HG03520 (cell line): ENCODE data around the gene TEKTIP1.
"Not testable (repeated sequence)": the region's sequence is repeated elsewhere in the genome, so short reads cannot be mapped to it uniquely, and the experiment has no call there.

Experiments
- ATAC-seq: cut with Tn5 transposase; IDR thresholded peaks from one replicate; pipeline ENCODE4 v1.9.1; 2021; ENCODE audit warnings: mild to moderate bottlenecking, moderate library complexity; ENCODE audit not compliant: unreplicated experiment

Gene TEKTIP1

DNA sequence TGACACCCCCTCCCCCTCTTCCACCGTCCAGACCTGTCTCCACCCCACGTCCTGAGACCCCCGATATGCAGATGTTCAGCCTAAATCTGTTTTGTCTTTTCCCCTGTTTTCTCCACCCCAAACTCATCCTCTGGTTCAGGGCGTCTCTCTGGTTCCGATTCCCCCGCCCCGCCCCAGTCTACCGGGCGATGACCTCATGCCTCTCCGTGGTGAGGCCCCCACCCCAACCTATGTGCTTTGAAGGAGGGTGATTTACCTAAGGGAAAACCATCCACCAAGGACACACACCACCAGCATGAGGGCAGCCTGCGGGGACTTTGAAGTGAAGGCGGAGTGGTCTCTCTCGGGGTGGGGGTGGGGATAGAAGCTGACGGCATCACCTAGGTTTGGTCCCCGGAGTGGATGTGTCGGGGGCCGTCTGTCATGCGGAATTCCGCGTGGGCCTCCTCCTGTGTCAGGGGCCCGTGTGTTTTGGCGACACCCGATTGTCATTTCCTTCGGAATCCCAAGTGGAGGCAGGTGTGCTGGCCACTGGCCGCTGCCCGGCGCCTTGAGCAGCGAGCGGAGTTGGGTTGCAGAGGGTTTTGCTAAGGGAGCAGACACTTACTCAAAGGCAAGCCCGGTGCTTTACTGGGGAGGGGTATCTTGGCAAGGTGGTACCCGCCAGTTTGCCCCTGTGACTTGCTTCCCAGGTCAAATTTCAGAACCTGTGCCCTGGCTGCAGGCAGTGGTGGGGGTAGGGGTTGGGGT lies 31.4 kb upstream of the TEKTIP1 start:
- ATAC-seq: no peak

DNA sequence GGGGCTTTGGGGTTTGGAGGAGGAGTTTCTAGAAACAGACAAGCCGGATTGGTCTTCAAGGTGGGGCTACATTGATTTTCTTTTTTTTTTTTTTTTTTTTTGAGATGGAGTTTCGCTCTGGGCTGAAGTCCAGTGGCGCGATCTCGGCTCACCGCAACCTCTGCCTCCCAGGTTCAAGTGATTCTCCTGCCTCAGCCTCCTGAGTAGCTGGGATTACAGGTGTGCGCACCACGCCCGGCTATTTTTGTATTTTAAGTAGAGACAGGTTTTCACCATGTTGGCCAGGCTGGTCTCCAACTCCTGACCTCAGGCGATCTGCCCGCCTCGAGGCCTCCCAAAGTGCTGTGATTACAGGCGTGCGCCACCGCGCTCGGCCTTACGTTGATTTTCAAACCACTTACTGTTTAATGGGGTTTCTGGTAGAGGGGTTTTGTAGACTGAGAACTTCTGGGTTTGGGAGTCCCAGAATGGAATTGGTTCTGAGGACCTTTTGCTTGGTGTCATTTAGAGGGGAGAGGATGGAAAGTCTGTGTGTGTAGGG lies 30.8 kb upstream of the TEKTIP1 start:
- not testable (repeated sequence) for ATAC-seq

DNA sequence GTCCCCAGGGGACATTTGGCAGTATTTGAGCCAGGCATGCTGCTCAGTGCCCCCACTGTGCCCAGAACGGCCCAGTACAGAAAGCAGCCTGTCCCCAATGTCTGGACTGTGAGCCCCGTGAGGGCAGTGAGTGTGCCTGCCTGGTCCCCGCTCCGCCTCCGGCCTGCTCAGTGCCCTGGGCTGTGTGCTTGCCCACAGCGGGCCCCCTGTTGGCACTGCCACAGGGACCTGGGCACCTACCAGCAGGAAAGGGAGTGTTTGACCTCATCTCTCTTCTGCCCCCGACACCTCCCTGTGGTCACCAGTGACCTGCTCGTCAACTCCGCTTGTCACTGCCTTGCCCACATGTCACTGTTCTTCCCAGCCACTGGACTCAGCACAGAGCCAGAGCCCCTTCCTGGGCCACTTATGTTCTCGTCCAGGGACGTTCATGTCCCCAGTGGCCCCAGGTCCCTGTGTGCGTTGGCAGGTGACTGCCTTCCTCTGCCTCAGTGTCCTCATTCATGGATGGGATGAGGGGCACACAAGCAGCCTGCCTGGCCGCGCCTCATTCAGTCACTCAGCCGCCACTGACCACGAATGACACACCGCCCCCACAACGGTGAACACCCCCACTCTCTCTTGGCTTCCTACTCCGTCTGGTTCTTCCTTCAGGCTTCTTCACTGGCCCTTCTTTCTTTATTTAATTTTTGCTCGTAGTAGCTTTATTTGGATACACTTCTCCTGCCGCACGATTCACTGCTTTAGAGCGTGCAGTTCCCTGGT lies 30.0 kb upstream of the TEKTIP1 start:
- ATAC-seq: no peak

DNA sequence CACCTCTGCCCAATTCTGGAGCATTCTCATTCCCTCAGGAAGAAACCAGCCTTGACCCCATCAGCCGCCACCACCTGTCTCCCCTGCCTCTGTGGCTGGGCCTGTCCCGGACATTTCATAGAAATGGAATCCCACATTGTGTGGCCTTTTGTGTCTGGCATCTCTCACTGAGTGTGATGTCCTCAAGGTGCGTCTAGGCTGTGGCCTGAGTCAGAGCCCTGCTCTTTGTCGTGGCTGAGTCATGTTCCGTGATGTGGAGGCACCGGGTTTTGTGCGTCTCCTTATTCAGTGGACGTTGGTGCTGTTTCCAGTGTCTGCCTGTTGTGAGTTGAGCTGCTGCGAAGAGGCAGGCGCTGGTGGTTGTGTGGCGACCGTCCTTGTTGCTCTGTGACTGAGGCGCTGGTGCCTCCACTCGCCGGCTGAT lies 29.4 kb upstream of the TEKTIP1 start:
- ATAC-seq: no peak

DNA sequence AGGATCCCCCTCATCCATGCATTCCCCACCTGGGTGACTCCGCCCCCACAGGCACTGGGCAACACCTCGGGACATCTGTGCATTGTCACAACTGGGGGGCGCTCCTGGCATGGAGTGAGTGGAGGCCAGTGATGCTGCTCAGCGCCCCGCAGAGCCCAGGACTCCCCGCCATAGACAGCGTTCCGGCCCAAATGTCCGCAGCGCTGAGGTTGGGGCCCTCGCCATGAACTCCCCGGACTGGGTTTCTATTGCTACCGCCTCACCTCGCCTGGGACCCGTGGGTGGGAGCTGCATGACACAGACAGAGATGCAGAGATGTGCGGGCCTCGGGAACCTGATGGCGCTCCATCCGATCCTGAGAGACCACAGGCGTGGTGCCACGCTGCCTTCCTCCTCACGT lies 28.2 kb upstream of the TEKTIP1 start:
- no peak for ATAC-seq

DNA sequence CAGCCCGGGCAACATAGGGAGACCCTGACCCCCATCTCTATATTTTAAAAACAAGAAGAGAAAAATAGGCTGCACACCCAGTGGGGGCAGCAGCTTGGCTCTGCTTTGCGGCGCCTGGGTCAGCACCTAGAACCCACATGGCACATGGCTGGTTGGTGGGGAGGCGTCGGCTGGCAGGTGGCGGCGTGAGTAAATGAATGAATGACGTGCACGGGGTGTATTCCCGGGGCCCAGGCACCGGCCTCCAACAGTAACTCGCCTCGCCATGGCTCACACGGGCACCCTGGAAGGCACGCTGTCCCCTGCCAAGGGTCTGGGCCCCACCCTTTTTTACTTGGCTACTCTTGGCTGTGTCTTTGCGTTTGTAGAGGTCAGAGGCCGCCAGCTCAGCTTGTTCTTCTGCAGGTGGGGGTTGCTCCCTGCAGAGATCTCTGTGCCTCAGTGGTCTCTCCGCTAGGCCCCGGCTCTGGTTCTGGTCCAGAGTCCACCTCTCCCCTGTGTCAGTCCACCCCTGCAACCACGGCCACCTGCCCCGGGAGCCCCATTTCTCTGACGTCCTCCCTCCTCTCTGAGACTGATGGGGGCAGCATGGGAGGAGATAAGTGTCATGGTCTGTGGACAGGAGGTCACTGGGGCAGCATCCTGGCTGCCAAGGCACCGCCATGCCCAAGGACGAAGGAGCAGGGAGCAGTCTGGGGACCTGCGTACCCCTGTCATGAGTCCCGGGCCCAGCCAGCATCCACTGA lies 27.3 kb upstream of the TEKTIP1 start:
- ATAC-seq: no peak

DNA sequence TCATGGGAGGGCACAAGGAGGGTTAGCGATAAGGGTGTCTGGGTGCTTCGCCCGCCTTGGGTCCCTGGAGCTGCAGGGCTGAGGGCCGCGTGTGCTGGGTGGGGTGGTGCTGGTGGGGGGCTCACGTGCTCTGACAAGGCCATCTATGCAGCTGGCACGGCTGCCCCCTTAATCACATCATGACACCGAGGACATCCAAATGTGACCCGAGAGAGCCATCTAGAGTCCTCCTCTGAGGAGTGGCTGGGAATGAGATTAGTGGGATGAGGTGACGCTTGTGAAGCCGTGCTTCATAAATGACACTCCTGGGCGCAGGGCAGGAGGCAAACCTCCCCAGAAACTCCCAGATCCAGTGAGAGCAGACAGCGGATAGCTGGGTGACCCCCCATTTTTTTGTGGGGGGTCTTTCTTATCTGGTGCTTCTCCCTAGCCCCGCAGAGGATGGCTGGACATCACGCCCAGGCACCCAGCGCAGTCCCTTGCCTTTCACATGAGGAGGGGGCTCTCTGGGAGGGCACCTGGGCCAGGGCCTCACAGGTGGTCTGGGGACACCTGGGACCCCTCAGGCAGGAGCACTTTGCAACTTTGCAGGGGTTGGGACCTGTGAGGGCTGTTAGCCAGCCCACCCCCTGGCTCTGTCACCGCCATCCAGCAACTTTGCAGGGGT lies 26.3 kb upstream of the TEKTIP1 start:
- no peak for ATAC-seq

DNA sequence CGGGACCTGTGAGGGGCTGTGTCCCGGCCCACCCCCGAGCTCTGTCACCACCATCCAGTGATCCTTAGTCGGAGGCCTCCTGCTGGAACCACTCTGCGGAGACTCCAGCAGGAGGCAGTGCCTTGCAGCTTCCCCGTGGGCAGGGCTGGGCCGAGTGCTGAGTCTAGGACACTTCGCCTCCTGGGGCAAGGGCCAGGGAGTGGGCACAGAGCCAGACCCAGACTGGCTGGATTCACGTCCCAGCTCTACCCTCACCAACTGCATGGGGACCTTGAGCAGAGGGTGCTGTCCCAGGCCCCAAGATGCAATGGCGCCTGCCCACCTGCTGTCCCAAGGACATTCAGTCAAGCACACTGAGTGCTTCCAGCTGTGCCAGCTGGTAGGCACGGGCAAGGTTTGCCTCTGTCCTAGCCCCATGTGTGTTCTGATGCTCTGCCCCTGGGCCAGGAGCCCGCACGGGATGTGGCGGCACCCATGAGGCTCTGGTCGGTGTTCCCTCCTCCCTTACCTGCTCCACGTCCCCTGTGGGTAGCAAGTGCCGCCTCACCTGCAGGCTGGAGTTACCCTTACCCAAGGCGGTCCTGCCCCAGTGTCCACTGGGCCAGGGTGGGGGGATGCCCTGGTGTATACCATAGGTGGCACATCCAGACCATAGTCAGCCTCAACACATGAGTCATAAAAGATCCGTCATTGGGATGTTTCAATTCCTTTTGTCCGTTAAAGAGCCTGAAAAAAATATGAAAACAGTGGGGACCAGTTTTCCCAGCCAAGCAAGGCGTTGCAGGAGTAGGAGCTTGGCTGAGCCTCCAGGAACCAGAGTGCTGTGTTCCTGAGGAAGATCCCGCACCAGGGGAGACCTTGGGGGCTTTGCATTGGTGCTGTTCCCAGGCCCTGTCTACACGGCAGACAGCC lies 25.5 kb upstream of the TEKTIP1 start:
- ATAC-seq: no peak

DNA sequence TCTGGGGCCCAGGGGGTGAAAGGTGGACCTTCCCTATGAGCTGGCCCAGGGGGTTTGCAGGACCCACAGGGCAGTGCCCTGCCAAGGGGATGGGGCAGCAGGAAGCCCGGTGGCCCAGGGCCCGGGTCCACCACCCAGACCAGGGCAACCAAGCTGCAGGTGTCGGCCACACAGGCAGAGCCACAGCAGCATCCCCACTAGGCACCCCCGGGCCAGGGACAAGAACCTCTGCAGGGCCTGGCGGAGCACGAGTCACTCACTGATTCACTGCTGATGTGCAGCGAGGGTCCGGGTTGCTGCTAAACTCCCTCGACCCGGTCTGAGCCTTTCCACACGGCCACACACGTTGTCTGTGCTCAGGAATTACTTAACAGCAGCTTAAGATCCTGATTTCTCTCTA lies 24.0 kb upstream of the TEKTIP1 start:
- ATAC-seq: no peak

DNA sequence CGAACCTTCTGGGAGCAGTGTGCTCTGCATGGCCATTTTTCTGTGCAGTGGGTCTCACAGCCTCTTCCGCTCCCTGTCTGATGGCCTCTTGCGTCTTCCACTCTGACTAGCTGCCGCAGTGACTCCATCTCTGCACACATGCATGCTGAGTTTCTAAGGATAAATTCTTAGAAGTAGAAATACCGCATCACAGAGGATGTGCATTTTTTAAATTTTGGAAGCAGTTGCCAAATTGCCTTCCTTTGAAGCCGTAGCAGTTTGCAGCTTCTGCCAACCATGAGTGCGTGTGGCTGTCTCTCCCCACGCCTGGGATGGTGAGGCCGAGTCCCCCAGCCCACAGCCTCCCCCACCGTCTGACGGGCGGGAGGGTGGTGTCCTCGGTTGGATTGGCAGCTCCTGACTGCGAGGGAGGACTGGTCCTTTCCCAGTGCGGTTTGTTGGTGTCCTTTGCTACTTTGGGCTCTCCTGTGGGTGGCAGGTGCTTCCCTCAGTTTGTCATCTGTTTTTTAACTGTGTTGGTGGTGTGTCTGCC lies 23.0 kb upstream of the TEKTIP1 start:
- ATAC-seq: no peak

DNA sequence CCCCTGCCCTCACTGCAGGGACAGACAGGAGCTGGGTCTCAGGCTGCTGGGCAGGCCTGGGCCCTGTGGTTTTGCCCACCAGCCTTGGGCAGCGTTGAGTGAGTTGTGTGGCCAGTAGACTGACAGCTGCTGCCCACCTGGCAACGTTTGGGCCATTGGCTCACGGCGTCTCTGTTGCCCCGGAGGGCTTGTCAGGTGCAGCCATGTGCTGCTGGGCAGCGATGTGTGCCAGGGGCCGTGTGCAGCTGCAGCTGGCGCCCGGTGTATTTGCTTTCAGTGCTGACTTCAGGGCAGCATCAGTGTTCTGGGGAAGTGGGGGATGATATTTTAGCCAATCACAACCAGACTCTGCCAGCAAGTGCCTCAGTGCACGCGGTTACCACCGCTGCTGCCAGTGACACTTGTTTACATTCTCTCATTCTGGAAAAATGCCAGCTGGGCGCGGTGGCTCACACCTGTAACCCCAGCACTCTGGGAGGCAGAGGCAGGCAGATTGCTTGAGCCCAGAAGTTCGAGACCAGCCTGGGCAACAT lies 22.2 kb upstream of the TEKTIP1 start:
- no peak for ATAC-seq

DNA sequence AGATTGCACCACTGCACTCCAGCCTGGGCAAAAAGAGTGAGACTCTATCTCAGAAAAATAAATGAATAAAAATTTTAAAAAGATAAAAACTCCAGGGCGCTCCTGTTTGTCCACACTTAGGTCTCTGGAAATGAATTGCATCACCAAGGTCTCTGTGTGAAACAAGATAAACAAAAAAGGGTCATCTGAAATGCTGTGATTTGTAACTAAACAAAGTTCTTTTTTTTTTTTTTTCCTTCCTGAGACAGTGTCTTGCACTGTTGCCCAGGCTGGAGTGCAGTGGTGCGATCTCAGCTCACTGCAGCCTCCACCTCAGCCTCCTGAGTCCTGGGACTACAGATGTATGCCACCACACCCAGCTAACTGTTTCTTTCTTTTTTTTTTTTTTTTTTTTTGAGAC lies 21.3 kb upstream of the TEKTIP1 start:
- ATAC-seq: no peak

DNA sequence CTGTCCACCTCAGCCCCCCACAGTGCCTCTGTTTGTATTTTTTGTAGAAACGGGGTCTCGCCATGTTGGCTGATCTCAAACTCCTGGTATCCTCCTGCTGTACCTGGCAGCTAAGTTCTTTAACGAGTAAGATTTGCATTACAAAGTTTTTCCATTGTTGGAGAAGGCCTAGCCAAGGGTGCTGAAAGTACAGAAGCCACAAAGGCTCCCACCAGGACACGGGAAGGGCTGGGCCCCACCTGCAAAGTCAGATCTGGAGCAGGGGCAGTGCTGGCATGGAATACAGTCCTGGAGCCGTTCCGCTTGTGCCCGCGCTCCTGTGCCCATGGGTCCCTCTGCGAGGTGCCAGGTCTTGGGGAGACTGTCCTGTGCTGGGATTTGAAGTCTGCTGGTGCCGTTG lies 20.7 kb upstream of the TEKTIP1 start:
- no peak for ATAC-seq

DNA sequence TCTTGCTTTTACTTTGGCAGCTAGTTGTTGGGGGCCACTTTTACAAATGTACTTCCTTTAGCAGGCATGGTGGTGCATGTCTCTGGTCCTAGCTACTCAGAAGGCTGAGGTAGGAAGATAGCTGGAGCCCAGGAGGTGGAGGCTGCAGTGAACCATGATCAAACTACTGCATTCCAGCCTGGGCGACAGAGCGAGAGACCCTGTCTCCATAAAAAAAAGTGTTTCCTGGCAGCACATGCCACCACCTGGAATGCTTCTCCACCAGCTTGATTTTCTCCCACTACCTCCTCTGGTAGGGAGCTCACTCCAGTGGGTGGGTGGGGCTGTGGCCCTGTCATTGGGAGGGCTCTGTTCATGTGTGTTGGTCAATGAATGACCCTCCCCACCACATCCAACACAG lies 20.3 kb upstream of the TEKTIP1 start:
- ATAC-seq: no peak

DNA sequence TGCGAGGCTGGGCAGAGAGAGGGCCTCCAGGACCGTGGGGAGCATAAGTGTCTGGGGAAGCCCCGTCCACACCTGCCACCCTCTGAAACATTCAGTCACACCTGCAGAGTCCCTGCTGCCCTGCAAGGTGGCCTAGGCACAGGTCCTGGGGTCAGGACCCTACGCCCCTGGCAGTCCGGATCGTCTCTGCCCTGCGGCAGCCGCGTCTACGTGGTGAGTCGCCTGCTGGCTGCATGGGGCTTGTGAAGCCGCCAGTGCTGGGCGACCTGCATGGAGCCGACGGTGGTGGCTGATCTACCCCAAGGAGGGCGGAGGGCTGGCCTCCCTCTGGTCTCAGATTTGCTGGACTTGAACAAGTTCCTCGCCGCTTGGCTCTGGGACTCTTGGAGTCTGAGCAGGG lies 19.8 kb upstream of the TEKTIP1 start:
- no peak for ATAC-seq

DNA sequence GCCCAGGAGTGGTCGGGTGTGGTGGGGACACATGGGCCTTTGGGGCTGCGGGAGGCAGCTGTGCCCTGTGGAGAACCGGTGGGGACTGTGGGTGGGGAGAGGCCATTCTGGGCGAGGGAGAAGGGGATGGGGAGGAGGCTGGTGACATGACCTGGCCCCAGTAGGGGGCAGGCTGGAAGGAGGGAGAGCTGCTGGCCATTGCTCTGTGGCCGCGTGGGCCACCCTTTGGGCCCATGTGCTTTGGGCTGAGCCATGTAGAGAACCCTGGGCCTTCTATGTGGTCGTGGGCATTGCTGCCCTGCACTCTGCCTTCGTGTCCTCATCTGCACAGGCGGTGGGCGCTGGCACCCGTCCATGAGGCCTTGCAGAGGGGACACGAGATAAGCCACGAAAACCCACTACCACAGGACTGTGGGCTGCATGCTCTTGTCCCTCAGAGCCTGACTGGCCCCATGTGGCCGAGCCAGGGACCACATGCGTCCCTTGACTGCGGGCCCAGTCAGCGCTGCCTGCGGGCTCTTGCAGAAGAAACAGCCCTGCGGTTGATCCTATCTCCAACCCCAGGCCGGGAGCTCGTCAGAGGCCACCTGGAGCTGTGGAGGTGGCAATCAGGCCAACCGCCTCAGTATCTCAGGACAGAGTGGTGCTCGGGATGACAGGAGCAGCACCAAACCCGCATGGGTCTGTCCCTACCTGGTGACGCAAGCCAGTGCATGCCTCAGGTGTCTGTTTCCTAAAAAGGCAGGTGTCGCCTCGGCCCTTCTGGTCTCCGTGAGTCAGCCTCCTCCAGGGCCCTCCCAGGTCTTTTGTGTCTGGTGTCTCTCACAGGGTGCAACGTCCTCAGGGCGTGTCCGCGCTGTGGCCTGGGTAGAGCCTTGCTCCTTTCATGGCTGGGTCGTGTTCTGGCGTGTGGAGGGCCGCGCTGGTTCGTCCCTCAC lies 18.5 kb upstream of the TEKTIP1 start:
- ATAC-seq: no peak

DNA sequence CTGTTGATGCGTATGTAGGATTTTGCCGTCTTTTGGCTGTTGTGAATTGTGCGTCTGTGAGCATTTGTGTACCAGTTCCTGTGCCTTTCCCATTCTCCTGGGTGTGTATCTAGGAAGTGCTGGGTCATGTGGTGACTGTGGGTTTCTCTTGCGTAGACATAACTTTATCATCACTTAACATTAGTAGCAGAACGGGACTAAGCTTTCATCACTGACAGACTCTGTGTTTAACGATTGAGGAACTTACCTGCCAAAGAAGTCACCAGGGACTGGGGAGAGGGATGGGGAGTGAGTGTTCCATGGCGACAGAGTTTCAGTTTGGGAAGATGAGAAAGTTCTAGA lies 17.9 kb upstream of the TEKTIP1 start:
- no peak for ATAC-seq
